ENCODE results near the gene TAS1R3.

TAS1R3 gene

DNA sequence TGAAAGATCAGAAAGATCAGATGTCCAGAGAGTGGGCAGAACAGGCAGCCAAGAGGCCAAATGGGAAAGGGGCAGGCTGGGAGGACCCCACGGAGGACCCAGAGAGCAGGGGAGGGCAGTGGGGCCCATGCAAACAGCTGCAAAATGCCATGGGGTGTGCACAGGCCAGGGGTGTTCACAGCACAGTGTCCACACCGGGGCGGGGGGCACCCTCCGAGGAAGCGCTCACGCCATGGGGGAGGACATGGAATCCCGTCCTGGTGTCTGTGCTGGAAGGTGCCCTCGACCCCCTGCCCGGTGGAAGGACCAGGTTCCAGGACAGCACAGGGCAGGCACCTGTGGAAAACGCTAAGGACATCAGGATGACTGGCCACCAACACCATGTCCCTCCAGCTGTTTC, 8.1 kb upstream of the TAS1R3 start:
- H3K4me3 ChIP-seq (ENCODE audit: low read length): no peak overlapping the region
- no peak for DNase-seq (ENCODE audit: low read depth)
- TF ChIP-seq, protein P1, sequence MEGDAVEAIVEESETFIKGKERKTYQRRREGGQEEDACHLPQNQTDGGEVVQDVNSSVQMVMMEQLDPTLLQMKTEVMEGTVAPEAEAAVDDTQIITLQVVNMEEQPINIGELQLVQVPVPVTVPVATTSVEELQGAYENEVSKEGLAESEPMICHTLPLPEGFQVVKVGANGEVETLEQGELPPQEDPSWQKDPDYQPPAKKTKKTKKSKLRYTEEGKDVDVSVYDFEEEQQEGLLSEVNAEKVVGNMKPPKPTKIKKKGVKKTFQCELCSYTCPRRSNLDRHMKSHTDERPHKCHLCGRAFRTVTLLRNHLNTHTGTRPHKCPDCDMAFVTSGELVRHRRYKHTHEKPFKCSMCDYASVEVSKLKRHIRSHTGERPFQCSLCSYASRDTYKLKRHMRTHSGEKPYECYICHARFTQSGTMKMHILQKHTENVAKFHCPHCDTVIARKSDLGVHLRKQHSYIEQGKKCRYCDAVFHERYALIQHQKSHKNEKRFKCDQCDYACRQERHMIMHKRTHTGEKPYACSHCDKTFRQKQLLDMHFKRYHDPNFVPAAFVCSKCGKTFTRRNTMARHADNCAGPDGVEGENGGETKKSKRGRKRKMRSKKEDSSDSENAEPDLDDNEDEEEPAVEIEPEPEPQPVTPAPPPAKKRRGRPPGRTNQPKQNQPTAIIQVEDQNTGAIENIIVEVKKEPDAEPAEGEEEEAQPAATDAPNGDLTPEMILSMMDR (conservative IDR thresholded peaks at IDR 0.05; ENCODE audit: low read depth, low read length): no peak

DNA sequence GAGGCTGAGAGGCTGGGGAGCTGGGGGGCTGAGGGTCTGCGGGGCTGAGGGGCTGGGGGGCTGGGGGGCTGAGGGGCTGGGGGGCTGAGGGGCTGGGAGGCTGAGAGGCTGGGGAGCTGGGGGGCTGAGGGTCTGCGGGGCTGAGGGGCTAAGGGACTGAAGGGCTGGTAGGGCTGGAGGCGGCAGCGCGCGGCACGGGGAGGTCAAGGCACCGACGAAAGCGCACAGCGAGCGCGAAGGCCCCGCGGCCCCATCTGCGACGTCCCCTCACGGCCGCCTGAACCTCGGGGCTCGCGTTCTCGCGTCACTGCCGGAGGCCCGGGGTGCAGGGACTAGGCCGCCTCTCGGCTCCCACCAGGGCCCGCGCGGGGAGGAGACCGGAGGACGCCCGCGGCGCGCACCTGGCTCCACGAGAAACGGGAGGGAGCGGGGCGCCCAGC, 7.0 kb upstream of the TAS1R3 start:
- TF ChIP-seq, protein P1 (conservative IDR thresholded peaks at IDR 0.05; ENCODE audit: low read depth, low read length): no peak
- DNase-seq (ENCODE audit: low read depth): no peak

DNA sequence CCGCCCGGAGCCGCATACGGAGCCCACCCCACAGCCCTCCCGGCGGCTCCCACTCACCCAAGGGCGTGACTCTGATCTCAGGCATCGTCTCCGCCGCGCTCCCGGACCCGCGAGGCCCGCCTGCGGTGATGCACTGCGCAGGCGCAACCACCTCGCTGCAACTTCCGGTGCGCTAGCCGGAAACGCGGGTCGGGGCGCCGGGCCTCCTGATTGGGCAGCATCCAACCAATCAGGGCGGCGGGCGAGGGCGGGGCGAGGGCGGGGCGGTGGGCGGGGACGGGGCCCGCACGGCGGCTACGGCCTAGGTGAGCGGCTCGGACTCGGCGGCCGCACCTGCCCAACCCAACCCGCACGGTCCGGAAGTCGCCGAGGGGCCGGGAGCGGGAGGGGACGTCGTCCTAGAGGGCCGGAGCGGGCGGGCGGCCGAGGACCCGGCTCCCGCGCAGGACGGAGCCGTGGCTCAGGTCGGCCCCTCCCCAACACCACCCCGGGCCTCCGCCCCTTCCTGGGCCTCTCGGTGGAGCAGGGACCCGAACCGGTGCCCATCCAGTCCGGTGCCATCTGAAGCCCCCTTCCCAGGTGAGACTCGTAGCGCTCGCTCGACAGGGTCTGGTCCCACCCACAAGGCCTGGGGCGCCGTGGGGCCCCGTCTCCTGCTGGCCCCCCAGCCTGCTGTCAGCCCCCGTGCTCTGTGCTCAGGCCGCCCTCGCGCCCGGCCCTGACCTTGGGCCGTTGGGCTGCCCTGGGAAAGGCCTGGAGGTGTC, 6.4 kb upstream of the TAS1R3 start, which contains the start of the genes CPTP and INTS11:
CPTP (plus strand) TSS at position 279 of the 764 bp plus-strand sequence. CDS start 2,109 bp downstream, outside the sequence.
INTS11 (minus strand) TSS at position 137 of the 764 bp plus-strand sequence; CDS start at position 85, 52 bp downstream.
- H3K4me3 ChIP-seq (ENCODE audit: low read length): peak within 1 kb of the TSS; percentile 75
- TF ChIP-seq, protein P1 (conservative IDR thresholded peaks at IDR 0.05; ENCODE audit: low read depth, low read length): no peak
- peak; percentile 47 for DNase-seq (ENCODE audit: low read depth)

More for the DNA sequence above, 7.0 kb upstream of the TAS1R3 start:
- H3K4me3 ChIP-seq (ENCODE audit: low read length): peak overlapping the region; percentile 65

DNA sequence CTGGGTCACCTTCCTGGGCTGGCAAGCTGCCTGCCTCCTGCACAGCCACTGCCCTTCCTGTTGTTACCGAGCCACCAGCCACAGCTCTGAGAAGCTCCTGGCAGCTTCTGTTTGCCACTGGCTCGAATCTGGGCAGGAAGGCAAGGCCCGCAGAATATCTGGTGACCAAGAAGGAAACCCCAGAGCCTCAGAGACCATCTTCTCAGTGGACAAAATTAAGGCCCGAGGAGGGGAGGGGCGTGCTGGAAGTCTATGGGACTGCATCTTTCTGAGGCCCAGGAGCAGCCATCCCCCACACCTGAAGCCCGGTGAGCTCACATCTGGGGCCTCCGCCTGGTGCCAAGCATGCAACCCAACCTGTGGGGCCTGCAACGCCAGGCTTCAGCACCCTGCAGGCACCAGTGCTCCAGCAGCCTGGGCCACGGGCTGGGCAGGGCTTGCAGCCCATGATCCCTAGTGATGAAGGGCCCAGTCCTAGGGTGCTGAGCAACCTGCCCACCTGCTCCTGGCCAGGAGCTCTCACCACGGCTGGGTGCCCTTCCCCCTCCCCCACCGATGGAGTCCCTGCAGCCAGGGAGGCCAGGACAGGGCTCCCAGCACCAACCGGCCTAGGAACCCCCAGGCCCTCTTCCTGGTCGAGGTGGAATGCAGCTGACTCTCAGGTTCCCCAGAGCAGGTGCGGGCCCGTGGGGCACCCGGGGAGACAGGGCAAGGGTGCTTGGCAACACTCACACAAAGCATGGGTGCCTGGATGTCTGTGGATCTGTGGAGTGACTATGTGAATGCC, 5.6 kb upstream of the TAS1R3 start:
- TF ChIP-seq, protein P1 (conservative IDR thresholded peaks at IDR 0.05; ENCODE audit: low read depth, low read length): no peak
- no peak for DNase-seq (ENCODE audit: low read depth)
- peak overlapping the region; percentile 75 for H3K4me3 ChIP-seq (ENCODE audit: low read length)

DNA sequence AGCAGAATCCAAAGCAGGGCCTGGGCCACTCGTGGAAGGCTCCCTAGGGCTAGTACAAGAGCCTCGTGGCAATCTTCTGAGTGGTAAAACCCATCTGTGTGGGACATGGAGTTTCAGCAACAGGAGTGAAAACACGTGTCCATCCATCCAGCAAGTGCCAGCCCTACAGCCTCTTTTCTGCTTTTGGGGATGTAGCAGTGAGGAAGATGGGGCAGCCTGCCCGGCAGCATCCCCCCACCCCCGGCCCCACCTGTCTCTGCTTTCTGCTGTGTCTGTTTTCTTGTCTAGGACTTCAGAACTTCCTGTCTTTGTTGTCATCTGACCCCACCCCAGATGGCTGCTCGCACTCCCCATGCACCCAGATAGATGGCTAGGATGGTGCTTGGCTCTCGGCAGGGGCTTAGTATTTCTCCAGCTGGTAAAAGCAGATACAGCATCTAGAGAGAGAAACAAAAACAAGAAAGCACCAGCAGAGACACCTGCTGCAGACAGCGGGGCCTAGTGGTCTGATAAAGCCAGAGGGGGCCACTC, 4.9 kb upstream of the TAS1R3 start:
- H3K4me3 ChIP-seq (ENCODE audit: low read length): no peak overlapping the region
- no peak for DNase-seq (ENCODE audit: low read depth)
- TF ChIP-seq, protein P1 (conservative IDR thresholded peaks at IDR 0.05; ENCODE audit: low read depth, low read length): no peak

DNA sequence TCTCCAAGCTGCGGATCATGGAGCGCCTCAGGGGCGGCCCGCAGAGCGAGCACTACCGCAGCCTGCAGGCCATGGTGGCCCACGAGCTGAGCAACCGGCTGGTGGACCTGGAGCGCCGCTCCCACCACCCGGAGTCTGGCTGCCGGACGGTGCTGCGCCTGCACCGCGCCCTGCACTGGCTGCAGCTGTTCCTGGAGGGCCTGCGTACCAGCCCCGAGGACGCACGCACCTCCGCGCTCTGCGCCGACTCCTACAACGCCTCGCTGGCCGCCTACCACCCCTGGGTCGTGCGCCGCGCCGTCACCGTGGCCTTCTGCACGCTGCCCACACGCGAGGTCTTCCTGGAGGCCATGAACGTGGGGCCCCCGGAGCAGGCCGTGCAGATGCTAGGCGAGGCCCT, 3.8 kb upstream of the TAS1R3 start:
- no peak for DNase-seq (ENCODE audit: low read depth)
- H3K4me3 ChIP-seq (ENCODE audit: low read length): no peak overlapping the region
- TF ChIP-seq, protein P1 (conservative IDR thresholded peaks at IDR 0.05; ENCODE audit: low read depth, low read length): no peak

Data from retinal pigment epithelial cell (primary cell).